IPS-15b (cell line): ENCODE data around the gene B3GNT2.
"Not testable (repeated sequence)": the region's sequence is repeated elsewhere in the genome, so short reads cannot be mapped to it uniquely, and the experiment has no call there.

Experiments used
- H3K27me3 ChIP-seq: one replicate; pipeline ENCODE4 v1.6.1; 2013; ENCODE audit warnings: low read length; ENCODE audit not compliant: control insufficient read depth, insufficient read depth
- H3K36me3 ChIP-seq: one replicate; pipeline ENCODE4 v1.6.1; 2013; ENCODE audit warnings: low read length; ENCODE audit not compliant: control insufficient read depth, insufficient read depth
- H3K4me1 ChIP-seq: one replicate; pipeline ENCODE4 v1.6.1; 2013; ENCODE audit warnings: mild to moderate bottlenecking, low read length; ENCODE audit not compliant: control insufficient read depth, insufficient read depth
- H3K4me3 ChIP-seq: one replicate; pipeline ENCODE4 v1.5.1; 2013; ENCODE audit warnings: low read depth, low read length
- H3K9ac ChIP-seq: one replicate; pipeline ENCODE4 v1.6.1; 2013; ENCODE audit warnings: low read depth, mild to moderate bottlenecking, low read length
- H3K9me3 ChIP-seq: one replicate; pipeline ENCODE4 v1.6.1; 2013; ENCODE audit warnings: mild to moderate bottlenecking, low read length; ENCODE audit not compliant: control insufficient read depth, insufficient read depth

B3GNT2 gene

DNA sequence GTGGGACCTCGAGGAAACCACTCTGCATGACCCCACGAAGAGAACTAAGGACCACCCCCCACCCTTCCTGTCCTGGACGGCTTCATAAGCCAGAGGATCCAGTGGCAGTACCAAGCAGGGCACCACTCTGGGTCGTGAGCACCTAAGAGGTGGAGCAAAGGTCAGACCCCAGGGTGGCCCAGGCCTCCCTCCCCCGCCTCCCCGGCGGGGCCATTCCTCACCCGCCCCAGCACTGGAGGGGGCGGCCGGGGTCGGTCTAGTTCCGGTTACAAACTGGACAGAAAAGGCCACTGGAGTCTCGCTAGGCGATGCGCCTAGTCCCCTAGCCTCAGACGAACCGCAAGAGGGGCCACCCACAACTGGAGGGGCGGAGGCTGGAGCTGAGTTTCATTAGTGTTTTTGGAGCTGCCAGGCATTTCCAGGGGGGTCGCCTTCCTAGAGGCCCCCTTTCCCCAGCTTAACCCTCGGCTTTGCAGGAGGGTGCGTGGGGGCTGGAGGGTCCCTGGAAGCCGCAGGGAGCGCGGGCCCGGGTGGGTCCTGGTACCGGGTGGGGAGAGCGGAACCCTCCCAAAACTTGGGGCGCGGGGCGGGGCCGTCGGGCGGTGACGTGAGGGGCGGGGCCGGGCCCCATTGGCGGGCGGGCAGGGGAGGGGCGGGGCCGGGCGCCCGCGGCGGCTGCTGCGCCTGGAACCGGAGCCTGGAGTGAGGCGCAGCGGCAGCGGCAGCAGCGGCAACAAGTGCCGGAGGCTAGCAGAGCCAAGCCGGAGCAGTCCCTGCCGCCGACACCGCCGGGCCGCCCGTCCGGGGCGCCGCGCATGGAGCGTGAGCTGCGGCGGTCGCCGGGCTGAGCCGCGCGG, at the start of gene B3GNT2:
B3GNT2 (plus strand) TSS at position 695 of the 857 bp plus-strand sequence. CDS start 26,106 bp downstream, outside the sequence.
- Histone ChIP-seq H3K27me3 (no peaks in the 10 kb centered on the region), H3K4me3 (peak within 1 kb of the TSS; percentile 90), H3K9me3 (no peaks in the 10 kb centered on the region), H3K4me1 (peaks cover 13% of the 10 kb centered on the region), H3K9ac (peak within 1 kb of the TSS; percentile 81), H3K36me3 (no peaks in the 10 kb centered on the region)

DNA sequence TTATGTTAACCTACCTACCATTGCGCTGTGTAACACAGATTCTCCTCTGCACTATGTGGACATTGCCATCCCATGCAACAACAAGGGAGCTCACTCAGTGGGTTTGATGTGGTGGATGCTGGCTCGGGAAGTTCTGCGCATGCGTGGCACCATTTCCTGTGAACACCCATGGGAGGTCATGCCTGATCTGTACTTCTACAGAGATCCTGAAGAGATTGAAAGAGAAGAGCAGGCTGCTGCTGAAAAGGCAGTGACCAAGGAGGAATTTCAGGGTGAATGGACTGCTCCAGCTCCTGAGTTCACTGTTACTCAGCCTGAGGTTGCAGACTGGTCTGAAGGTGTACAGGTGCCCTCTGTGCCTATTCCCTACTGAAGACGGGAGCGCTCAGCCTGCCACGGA, 49.1 kb upstream of the B3GNT2 start:
- not testable (repeated sequence) for H3K27me3 ChIP-seq, H3K9ac ChIP-seq, H3K36me3 ChIP-seq, H3K4me1 ChIP-seq, H3K4me3 ChIP-seq, H3K9me3 ChIP-seq

- no peak overlapping the region for H3K9ac ChIP-seq
- H3K4me3 ChIP-seq, result no peak overlapping the region
- no peaks in the 10 kb centered on the region for H3K27me3 ChIP-seq
- no peaks in the 10 kb centered on the region for H3K9me3 ChIP-seq
- H3K4me1 ChIP-seq, result peaks cover 7% of the 10 kb centered on the region
- no peaks in the 10 kb centered on the region for H3K36me3 ChIP-seq
Observed at GRCh38 chr2:62147610-62148301, 48.2 kb upstream of the B3GNT2 start.

- Histone ChIP-seq H3K9ac (no peak overlapping the region), H3K4me1 (peaks cover 7% of the 10 kb centered on the region), H3K4me3 (no peak overlapping the region), H3K9me3 (no peaks in the 10 kb centered on the region), H3K36me3 (no peaks in the 10 kb centered on the region), H3K27me3 (no peaks in the 10 kb centered on the region)
Observed at GRCh38 chr2:62149708-62150107, 46.2 kb upstream of the B3GNT2 start.

GRCh38 chr2:62150597-62151305, 45.2 kb upstream of the B3GNT2 start:
- no peaks in the 10 kb centered on the region for H3K9me3 ChIP-seq
- H3K4me1 ChIP-seq, result peaks cover 7% of the 10 kb centered on the region
- no peaks in the 10 kb centered on the region for H3K27me3 ChIP-seq
- no peak overlapping the region for H3K9ac ChIP-seq
- no peaks in the 10 kb centered on the region for H3K36me3 ChIP-seq
- H3K4me3 ChIP-seq, result no peak overlapping the region

GRCh38 chr2:62151306-62151638, 44.6 kb upstream of the B3GNT2 start:
- no peak overlapping the region for H3K9ac ChIP-seq
- no peaks in the 10 kb centered on the region for H3K27me3 ChIP-seq
- H3K36me3 ChIP-seq, result no peaks in the 10 kb centered on the region
- no peak overlapping the region for H3K4me3 ChIP-seq
- no peaks in the 10 kb centered on the region for H3K9me3 ChIP-seq
- H3K4me1 ChIP-seq, result peaks cover 7% of the 10 kb centered on the region

GRCh38 chr2:62152000-62152399, 43.9 kb upstream of the B3GNT2 start:
- Histone ChIP-seq H3K27me3 (no peaks in the 10 kb centered on the region), H3K4me1 (peaks cover 9% of the 10 kb centered on the region), H3K9me3 (no peaks in the 10 kb centered on the region), H3K9ac (no peak overlapping the region), H3K36me3 (no peaks in the 10 kb centered on the region), H3K4me3 (no peak overlapping the region)

DNA sequence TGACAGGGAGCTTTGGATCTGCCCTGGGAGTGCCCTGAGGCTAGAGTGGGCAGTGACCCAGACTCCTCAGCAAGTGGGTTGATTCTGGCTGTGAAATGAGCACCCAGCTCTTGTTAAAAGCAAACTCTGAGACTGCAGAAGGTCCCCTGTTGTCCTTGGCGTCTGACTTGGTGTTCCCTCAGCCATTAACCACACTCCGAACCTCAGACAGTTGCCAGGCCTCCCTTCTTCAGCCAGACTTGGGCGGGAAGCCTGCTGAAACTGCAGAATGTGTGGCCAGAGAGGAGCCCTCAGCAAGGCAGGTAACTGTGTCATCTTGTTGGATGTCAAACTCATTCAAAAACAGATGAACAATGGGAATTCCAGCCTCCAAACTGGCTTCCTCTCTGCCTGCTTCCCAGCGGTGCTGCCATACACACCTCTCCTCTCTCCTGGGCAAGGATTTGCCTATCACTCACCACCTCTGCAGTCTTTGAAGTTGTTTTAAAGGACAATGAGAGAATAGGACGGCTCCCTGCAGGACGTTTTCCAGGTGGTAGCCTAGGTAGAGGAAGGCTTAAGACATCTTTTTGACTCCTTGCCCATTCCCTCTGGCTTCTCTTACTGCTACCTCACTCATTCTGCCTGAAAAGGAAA, 38.9 kb upstream of the B3GNT2 start:
- H3K27me3 ChIP-seq, result no peaks in the 10 kb centered on the region
- no peaks in the 10 kb centered on the region for H3K9me3 ChIP-seq
- H3K36me3 ChIP-seq, result no peaks in the 10 kb centered on the region
- peaks cover 4% of the 10 kb centered on the region for H3K4me1 ChIP-seq
- no peak overlapping the region for H3K9ac ChIP-seq
- no peak overlapping the region for H3K4me3 ChIP-seq

- Histone ChIP-seq H3K4me1 (peaks cover 4% of the 10 kb centered on the region), H3K36me3 (no peaks in the 10 kb centered on the region), H3K9me3 (no peaks in the 10 kb centered on the region), H3K27me3 (no peaks in the 10 kb centered on the region), H3K4me3 (no peak overlapping the region), H3K9ac (no peak overlapping the region)
Observed at GRCh38 chr2:62158444-62159121, 37.3 kb upstream of the B3GNT2 start.

GRCh38 chr2:62160691-62161090, 35.2 kb upstream of the B3GNT2 start:
- not testable (repeated sequence) for H3K27me3 ChIP-seq, H3K9ac ChIP-seq, H3K4me3 ChIP-seq, H3K4me1 ChIP-seq, H3K9me3 ChIP-seq, H3K36me3 ChIP-seq
